ENCODE results near the gene EVA1C.
"Not testable (repeated sequence)": the region's sequence is repeated elsewhere in the genome, so short reads cannot be mapped to it uniquely, and the experiment has no call there.

The EVA1C gene

GRCh38 chr21:32508558-32508957 lies 96.1 kb downstream of the EVA1C start:
- no peaks in the 10 kb centered on the region for H3K4me1 Mint-ChIP-seq
- peaks cover 5% of the 10 kb centered on the region for H3K27me3 Mint-ChIP-seq (ENCODE audit: low read depth)
- no peak for TF ChIP-seq CTCF (IDR thresholded peaks at IDR 0.05; ENCODE audit: unreplicated experiment in 3 of 3)
- H3K36me3 Mint-ChIP-seq (ENCODE audit: low read depth) = no peaks in the 10 kb centered on the region
- no peak overlapping the region for H3K4me3 Mint-ChIP-seq
- H3K27ac Mint-ChIP-seq = no peak overlapping the region
- H3K9me3 Mint-ChIP-seq = no peaks in the 10 kb centered on the region

GRCh38 chr21:32508975-32509374 lies 96.5 kb downstream of the EVA1C start:
- H3K27ac Mint-ChIP-seq; H3K4me3 Mint-ChIP-seq; H3K4me1 Mint-ChIP-seq; H3K27me3 Mint-ChIP-seq (ENCODE audit: low read depth); H3K9me3 Mint-ChIP-seq; H3K36me3 Mint-ChIP-seq (ENCODE audit: low read depth): not testable (repeated sequence)

- Mint-ChIP-seq H3K9me3 (peaks cover 6% of the 10 kb centered on the region), H3K4me1 (no peaks in the 10 kb centered on the region), H3K27me3 (ENCODE audit: low read depth) (peaks cover 4% of the 10 kb centered on the region), H3K4me3 (no peak overlapping the region), H3K27ac (no peak overlapping the region), H3K36me3 (ENCODE audit: low read depth) (no peaks in the 10 kb centered on the region)
- no peak for TF ChIP-seq CTCF (IDR thresholded peaks at IDR 0.05; ENCODE audit: unreplicated experiment in 3 of 3)
Measured at GRCh38 chr21:32514275-32515055, 102.0 kb downstream of the EVA1C start.

GRCh38 chr21:32515874-32516273 lies 103.4 kb downstream of the EVA1C start:
- no peaks in the 10 kb centered on the region for H3K36me3 Mint-ChIP-seq (ENCODE audit: low read depth)
- peaks cover 4% of the 10 kb centered on the region for H3K27me3 Mint-ChIP-seq (ENCODE audit: low read depth)
- H3K4me1 Mint-ChIP-seq = peaks cover 3% of the 10 kb centered on the region
- H3K27ac Mint-ChIP-seq = no peak overlapping the region
- H3K4me3 Mint-ChIP-seq = no peak overlapping the region
- no peak for TF ChIP-seq CTCF (IDR thresholded peaks at IDR 0.05; ENCODE audit: unreplicated experiment in 3 of 3)
- H3K9me3 Mint-ChIP-seq = peaks cover 6% of the 10 kb centered on the region

- H3K27ac Mint-ChIP-seq = no peak overlapping the region
- peaks cover 8% of the 10 kb centered on the region for H3K27me3 Mint-ChIP-seq (ENCODE audit: low read depth)
- no peaks in the 10 kb centered on the region for H3K36me3 Mint-ChIP-seq (ENCODE audit: low read depth)
- peaks cover 6% of the 10 kb centered on the region for H3K9me3 Mint-ChIP-seq
- TF ChIP-seq CTCF (IDR thresholded peaks at IDR 0.05; ENCODE audit: unreplicated experiment in 3 of 3) = no peak
- no peak overlapping the region for H3K4me3 Mint-ChIP-seq
- H3K4me1 Mint-ChIP-seq = peaks cover 9% of the 10 kb centered on the region
Measured at GRCh38 chr21:32516756-32517649, 104.5 kb downstream of the EVA1C start.

Data from nephron (organoid).